ENCODE results near the gene DHCR7.

DHCR7 gene

DNA sequence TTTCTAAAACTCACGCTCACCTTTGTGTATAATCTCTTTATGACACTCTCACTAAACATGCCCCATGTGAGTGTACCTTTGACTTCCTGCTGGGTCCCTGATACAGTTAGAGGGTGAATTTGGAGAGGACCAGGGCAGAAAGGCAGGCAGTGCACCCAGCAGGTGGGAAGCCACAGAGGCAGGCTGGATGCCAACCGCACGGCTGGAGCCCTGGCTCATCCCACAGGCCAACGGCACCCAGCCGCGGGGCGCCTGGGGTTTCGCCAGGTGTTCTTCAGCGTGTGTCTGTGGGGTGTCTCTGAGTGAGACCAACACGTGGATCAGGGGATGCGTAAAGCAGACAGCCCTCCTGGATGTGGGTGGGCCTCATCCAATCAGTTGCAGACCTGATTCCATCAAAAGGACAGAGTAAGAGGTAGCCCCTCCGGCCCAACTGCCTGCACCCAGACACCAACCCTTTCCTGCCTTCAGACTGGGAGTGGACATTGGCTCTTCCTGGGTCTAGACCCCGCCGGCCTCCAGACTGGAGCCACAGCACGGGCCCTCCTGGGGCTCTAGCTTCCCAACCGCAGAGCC, 51.6 kb downstream of the DHCR7 start:
- Histone ChIP-seq H3K9ac (ENCODE audit: low read depth, low read length, poor library complexity, severe bottlenecking) (no peak overlapping the region), H3K9me3 (ENCODE audit: insufficient read depth, low read depth, low read length) (peaks cover 19% of the 10 kb centered on the region; the same call in 1 of the 2 replicates), H4K20me1 (ENCODE audit: insufficient read depth, low read length, poor library complexity, severe bottlenecking) (no peaks in the 10 kb centered on the region), H2AFZ (ENCODE audit: low read length) (no peak overlapping the region), H3F3A (ENCODE audit: low read depth) (no peaks in the 10 kb centered on the region), H3K4me3 (ENCODE audit: low read length, poor library complexity, severe bottlenecking) (no peak overlapping the region), H3K4me2 (ENCODE audit: low read depth, low read length, poor library complexity, severe bottlenecking) (no peak overlapping the region), H3K4me1 (ENCODE audit: insufficient read depth, low read length, poor library complexity, severe bottlenecking) (no peaks in the 10 kb centered on the region), H3K9me2 (replicated peaks; ENCODE audit: low read depth, low read length) (no peaks in the 10 kb centered on the region), H3K27me3 (ENCODE audit: insufficient read depth, low read length, poor library complexity, severe bottlenecking) (no peaks in the 10 kb centered on the region), H3K36me3 (ENCODE audit: insufficient read depth, low read length) (no peaks in the 10 kb centered on the region), H3K79me2 (ENCODE audit: insufficient read depth, low read length) (no peaks in the 10 kb centered on the region)
- TF ChIP-seq EZH2phosphoT487 (IDR thresholded peaks at IDR 0.05; ENCODE audit: borderline replicate concordance): no peak
- TF ChIP-seq, protein P1, sequence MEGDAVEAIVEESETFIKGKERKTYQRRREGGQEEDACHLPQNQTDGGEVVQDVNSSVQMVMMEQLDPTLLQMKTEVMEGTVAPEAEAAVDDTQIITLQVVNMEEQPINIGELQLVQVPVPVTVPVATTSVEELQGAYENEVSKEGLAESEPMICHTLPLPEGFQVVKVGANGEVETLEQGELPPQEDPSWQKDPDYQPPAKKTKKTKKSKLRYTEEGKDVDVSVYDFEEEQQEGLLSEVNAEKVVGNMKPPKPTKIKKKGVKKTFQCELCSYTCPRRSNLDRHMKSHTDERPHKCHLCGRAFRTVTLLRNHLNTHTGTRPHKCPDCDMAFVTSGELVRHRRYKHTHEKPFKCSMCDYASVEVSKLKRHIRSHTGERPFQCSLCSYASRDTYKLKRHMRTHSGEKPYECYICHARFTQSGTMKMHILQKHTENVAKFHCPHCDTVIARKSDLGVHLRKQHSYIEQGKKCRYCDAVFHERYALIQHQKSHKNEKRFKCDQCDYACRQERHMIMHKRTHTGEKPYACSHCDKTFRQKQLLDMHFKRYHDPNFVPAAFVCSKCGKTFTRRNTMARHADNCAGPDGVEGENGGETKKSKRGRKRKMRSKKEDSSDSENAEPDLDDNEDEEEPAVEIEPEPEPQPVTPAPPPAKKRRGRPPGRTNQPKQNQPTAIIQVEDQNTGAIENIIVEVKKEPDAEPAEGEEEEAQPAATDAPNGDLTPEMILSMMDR (conservative IDR thresholded peaks at IDR 0.05; ENCODE audit: low read length): no peak

DNA sequence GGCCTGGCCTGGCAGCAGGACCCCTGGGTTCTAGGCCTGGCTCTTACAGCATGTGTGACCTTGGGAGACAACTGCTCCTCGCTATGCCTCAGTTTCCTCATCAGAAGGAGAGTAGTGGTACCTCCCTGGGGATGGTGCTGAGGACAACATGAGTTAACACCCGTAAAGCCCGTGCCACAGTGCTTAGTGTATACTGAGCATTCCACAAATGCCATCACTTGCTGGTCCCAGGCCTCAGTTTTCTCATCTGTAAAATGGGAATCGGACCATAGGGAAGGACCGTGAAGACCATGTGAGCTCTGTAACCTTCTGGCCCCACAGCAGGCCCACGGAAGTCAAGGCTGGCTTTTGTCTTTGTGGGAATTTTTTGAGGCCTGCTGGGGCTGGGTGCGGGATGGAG, 52.4 kb downstream of the DHCR7 start:
- no peaks in the 10 kb centered on the region for H3K79me2 ChIP-seq (ENCODE audit: insufficient read depth, low read length)
- no peaks in the 10 kb centered on the region for H3F3A ChIP-seq (ENCODE audit: low read depth)
- no peak overlapping the region for H3K9ac ChIP-seq (ENCODE audit: low read depth, low read length, poor library complexity, severe bottlenecking)
- H4K20me1 ChIP-seq (ENCODE audit: insufficient read depth, low read length, poor library complexity, severe bottlenecking): no peaks in the 10 kb centered on the region
- H3K9me2 ChIP-seq (replicated peaks; ENCODE audit: low read depth, low read length): no peaks in the 10 kb centered on the region
- no peaks in the 10 kb centered on the region for H3K27me3 ChIP-seq (ENCODE audit: insufficient read depth, low read length, poor library complexity, severe bottlenecking)
- TF ChIP-seq EZH2phosphoT487 (IDR thresholded peaks at IDR 0.05; ENCODE audit: borderline replicate concordance): no peak
- TF ChIP-seq, protein P1 (conservative IDR thresholded peaks at IDR 0.05; ENCODE audit: low read length): no peak
- no peaks in the 10 kb centered on the region for H3K4me1 ChIP-seq (ENCODE audit: insufficient read depth, low read length, poor library complexity, severe bottlenecking)
- H3K4me3 ChIP-seq (ENCODE audit: low read length, poor library complexity, severe bottlenecking): no peak overlapping the region
- H2AFZ ChIP-seq (ENCODE audit: low read length): no peak overlapping the region
- H3K4me2 ChIP-seq (ENCODE audit: low read depth, low read length, poor library complexity, severe bottlenecking): no peak overlapping the region
- H3K36me3 ChIP-seq (ENCODE audit: insufficient read depth, low read length): no peaks in the 10 kb centered on the region
- peaks cover 19% of the 10 kb centered on the region; the same call in 1 of the 2 replicates for H3K9me3 ChIP-seq (ENCODE audit: insufficient read depth, low read depth, low read length)

DNA sequence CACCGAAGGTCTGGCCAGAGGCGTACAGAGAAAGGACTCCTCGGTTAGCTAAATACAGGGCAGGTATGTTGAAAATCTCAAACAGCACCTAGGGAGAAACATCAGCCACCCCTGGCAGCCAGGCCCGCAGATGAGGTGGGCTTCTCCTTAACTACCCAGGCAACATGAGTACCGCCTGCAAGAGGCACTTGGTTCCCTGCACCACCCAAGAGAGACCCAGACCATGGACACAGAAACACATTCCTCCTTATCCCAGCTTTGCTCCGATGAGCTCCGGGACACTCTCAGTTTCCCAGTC, 53.0 kb downstream of the DHCR7 start:
- TF ChIP-seq EZH2phosphoT487 (IDR thresholded peaks at IDR 0.05; ENCODE audit: borderline replicate concordance): no peak
- H2AFZ ChIP-seq (ENCODE audit: low read length): no peak overlapping the region
- H3K9me2 ChIP-seq (replicated peaks; ENCODE audit: low read depth, low read length): no peaks in the 10 kb centered on the region
- no peak overlapping the region for H3K4me3 ChIP-seq (ENCODE audit: low read length, poor library complexity, severe bottlenecking)
- H3K27me3 ChIP-seq (ENCODE audit: insufficient read depth, low read length, poor library complexity, severe bottlenecking): no peaks in the 10 kb centered on the region
- no peaks in the 10 kb centered on the region for H3K36me3 ChIP-seq (ENCODE audit: insufficient read depth, low read length)
- no peak overlapping the region for H3K9ac ChIP-seq (ENCODE audit: low read depth, low read length, poor library complexity, severe bottlenecking)
- no peak overlapping the region for H3K4me2 ChIP-seq (ENCODE audit: low read depth, low read length, poor library complexity, severe bottlenecking)
- H3K4me1 ChIP-seq (ENCODE audit: insufficient read depth, low read length, poor library complexity, severe bottlenecking): no peaks in the 10 kb centered on the region
- H3F3A ChIP-seq (ENCODE audit: low read depth): no peaks in the 10 kb centered on the region
- H3K9me3 ChIP-seq (ENCODE audit: insufficient read depth, low read depth, low read length): peaks cover 19% of the 10 kb centered on the region; the same call in 1 of the 2 replicates
- no peaks in the 10 kb centered on the region for H3K79me2 ChIP-seq (ENCODE audit: insufficient read depth, low read length)
- no peaks in the 10 kb centered on the region for H4K20me1 ChIP-seq (ENCODE audit: insufficient read depth, low read length, poor library complexity, severe bottlenecking)

DNA sequence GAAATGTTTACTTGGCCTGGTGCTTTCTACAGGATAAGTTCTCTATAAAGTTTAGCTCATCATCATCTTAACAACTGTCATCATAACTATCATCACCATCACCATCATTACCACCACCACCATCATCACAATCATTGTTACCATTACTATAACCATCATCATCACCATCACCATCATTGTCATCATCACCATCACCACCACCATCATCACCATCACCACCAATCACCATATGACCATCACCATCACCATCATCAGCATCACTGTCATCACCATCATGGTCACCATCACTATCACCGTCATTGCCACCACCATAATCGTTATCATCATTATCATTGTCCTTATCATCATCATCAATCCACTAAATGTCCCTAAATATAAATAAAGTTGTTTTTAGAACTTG, 54.9 kb downstream of the DHCR7 start:
- Histone ChIP-seq H3K4me3 (ENCODE audit: low read length, poor library complexity, severe bottlenecking) (no peak overlapping the region), H3K4me1 (ENCODE audit: insufficient read depth, low read length, poor library complexity, severe bottlenecking) (no peaks in the 10 kb centered on the region), H3F3A (ENCODE audit: low read depth) (no peaks in the 10 kb centered on the region), H4K20me1 (ENCODE audit: insufficient read depth, low read length, poor library complexity, severe bottlenecking) (no peaks in the 10 kb centered on the region), H3K9ac (ENCODE audit: low read depth, low read length, poor library complexity, severe bottlenecking) (no peak overlapping the region), H3K4me2 (ENCODE audit: low read depth, low read length, poor library complexity, severe bottlenecking) (no peak overlapping the region), H3K79me2 (ENCODE audit: insufficient read depth, low read length) (no peaks in the 10 kb centered on the region), H2AFZ (ENCODE audit: low read length) (no peak overlapping the region), H3K9me3 (ENCODE audit: insufficient read depth, low read depth, low read length) (peaks cover 7% of the 10 kb centered on the region; the same call in 1 of the 2 replicates), H3K27me3 (ENCODE audit: insufficient read depth, low read length, poor library complexity, severe bottlenecking) (no peaks in the 10 kb centered on the region), H3K36me3 (ENCODE audit: insufficient read depth, low read length) (no peaks in the 10 kb centered on the region), H3K9me2 (replicated peaks; ENCODE audit: low read depth, low read length) (no peaks in the 10 kb centered on the region)
- TF ChIP-seq, protein P1 (conservative IDR thresholded peaks at IDR 0.05; ENCODE audit: low read length): no peak
- no peak for TF ChIP-seq EZH2phosphoT487 (IDR thresholded peaks at IDR 0.05; ENCODE audit: borderline replicate concordance)

Measured in Loucy (cell line).